ENCODE measurements around the gene ZNF555. TPM values are rescaled to one million over a fixed set of nuclear protein-coding genes. Genes with fewer than 3 reads are reported as not detected.
"Not testable (repeated sequence)": the region's sequence is repeated elsewhere in the genome, so short reads cannot be mapped to it uniquely, and the experiment has no call there.

ZNF555 gene
- total RNA-seq, 4 donors from 2014 or later, result 5.7 to 11.4 (median 6.6) TPM

DNA sequence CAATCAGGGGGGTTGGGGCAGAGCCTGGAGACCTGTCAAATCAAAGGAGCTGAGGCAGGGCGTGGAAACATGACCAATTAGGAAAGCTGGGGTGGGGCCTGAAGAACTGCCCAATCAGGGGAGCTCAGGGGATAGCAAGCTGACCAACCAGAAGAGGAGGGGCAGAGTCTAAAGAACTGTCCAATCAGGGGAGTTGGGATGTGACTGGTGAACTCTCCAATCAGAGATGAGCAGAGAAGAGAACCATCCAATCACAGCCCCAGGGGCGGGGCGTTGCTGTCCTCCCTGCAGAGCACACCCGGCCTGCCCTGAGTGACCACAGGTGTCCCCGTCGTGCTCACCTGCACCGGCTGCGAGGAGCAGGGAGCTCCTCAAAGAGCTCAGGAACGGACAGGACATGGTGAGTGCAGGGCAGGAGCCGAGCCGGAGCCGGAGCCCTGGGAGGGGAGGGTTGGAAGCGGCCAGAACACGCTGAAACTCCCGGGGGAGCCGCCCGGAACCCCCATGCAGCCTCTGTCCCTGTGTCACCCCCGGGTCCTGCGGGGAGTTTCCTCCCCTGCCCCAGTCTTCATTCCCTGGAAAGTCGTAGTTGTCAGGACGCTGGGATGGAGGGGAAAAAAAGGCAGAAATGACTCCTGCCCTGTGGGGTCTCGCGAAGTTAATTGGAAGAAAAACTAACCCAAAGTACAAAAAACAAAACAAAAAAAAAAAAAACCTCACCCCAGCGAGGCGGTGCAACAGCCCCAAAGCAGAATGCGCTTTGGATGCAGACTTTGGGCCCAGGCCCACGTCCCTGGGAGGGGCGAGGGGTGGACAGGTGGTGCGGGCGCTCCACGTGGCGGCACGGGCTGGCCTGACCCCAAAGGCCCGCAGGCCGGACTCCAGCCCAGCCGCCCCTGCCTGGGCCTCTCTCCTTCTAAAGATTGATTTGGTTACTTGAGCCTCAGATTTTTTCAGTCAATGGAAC is 26.0 kb downstream of the ZNF555 start, which contains the start of gene ZNF556:
Gene ZNF556, plus strand, starts transcription at position 311 of the 967 bp plus-strand sequence. Its CDS starts 87 bp downstream, at position 398.
- DNase-seq (ENCODE audit: low spot score in 2 of 2), result peak in 1 of 2 donors; percentile 9
- H3K27me3 ChIP-seq, result no peaks in the 10 kb centered on the region
- H3K27ac ChIP-seq, result no peak within 1 kb of the TSS
- WGBS, 2 donors, result 73 to 75% methylated on average over 36 of the region's 36 CpGs
- H3K9me3 ChIP-seq, result peaks cover 0 to 9% (median 0%) of the 10 kb centered on the region in 4 donors
- peaks cover 0 to 5% (median 0%) of the 10 kb centered on the region in 4 donors for H3K4me1 ChIP-seq
- no peaks in the 10 kb centered on the region for H3K36me3 ChIP-seq
- TF ChIP-seq CTCF (IDR thresholded peaks at IDR 0.05), result no peak
- no peak for TF ChIP-seq POLR2A (IDR thresholded peaks at IDR 0.05)
- no peak for TF ChIP-seq EP300 (IDR thresholded peaks at IDR 0.05)
- peak within 1 kb of the TSS in 1 of 4 donors; percentile 35 for H3K4me3 ChIP-seq

GRCh38 chr19:2869618-2870017 is 28.3 kb downstream of the ZNF555 start:
- Histone ChIP-seq H3K27ac (no peak overlapping the region), H3K27me3 (no peaks in the 10 kb centered on the region), H3K4me3 (no peak overlapping the region), H3K9me3 (no peaks in the 10 kb centered on the region), H3K36me3 (no peaks in the 10 kb centered on the region), H3K4me1 (peaks cover 0 to 5% (median 0%) of the 10 kb centered on the region in 4 donors)
- WGBS, 2 donors, result 80 to 83% methylated on average over 10 of the region's 10 CpGs
- TF ChIP-seq POLR2A (IDR thresholded peaks at IDR 0.05) (no peak), CTCF (IDR thresholded peaks at IDR 0.05) (no peak), EP300 (IDR thresholded peaks at IDR 0.05) (no peak)
- DNase-seq (ENCODE audit: low spot score in 2 of 2), result no peak

GRCh38 chr19:2872175-2872574 is 30.9 kb downstream of the ZNF555 start:
- not testable (repeated sequence) for DNase-seq (ENCODE audit: low spot score in 2 of 2); H3K27me3 ChIP-seq; H3K4me1 ChIP-seq; H3K27ac ChIP-seq; H3K4me3 ChIP-seq; H3K36me3 ChIP-seq
- peak in 3 of 5 experiments; percentile 6 to 35 (median 8) for TF ChIP-seq CTCF (IDR thresholded peaks at IDR 0.05)
- H3K9me3 ChIP-seq, result peaks cover 0 to 18% (median under 1%) of the 10 kb centered on the region in 4 donors
- WGBS, 2 donors, result 20% methylated on average over 11 of the region's 11 CpGs

DNA sequence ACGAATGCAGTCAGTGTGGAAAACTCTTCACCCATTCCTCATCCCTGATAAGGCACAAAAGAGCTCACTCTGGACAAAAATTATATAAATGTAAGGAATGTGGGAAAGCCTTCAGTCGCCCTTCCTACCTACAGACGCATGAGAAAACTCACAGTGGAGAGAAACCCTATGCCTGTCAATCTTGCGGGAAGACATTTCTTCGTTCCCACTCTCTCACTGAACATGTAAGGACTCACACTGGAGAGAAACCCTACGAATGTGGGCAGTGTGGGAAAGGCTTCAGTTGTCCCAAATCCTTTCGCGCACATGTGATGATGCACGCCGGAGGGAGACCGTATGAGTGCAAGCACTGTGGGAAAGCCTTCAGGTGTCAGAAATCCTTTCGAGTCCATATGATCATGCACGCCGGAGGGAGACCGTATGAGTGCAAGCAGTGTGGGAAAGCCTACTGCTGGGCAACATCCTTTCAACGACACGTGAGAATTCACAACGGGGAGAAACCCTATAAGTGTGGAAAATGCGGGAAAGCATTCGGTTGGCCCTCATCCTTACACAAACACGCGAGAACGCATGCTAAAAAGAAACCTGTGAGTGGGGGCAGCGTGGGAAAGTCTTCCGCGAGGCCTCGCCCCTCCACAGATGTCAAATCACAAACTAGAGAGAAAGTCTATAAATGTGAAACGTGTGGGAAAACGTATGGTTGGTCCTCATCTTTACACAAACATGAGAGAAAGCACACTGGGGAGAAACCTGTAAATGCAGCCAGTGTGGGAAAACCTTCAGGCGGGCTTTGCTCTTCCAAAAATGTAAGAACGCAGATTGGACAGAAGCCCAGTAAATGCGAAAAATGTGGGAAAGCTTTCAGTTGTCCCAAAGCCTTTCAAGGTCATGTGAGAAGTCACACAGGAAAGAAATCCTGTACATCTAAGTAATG is 36.4 kb downstream of the ZNF555 start:
- no peaks in the 10 kb centered on the region for H3K27me3 ChIP-seq
- DNase-seq (ENCODE audit: low spot score in 2 of 2), result no peak
- H3K4me3 ChIP-seq, result no peak overlapping the region
- H3K27ac ChIP-seq, result no peak overlapping the region
- peaks cover 0 to 5% (median 0%) of the 10 kb centered on the region in 3 donors for H3K36me3 ChIP-seq
- TF ChIP-seq CTCF (IDR thresholded peaks at IDR 0.05) (no peak), POLR2A (IDR thresholded peaks at IDR 0.05) (no peak), EP300 (IDR thresholded peaks at IDR 0.05) (no peak)
- 86 to 91% methylated on average over 32 of the region's 32 CpGs for WGBS, 2 donors
- peaks cover 0 to 42% (median 9%) of the 10 kb centered on the region in 4 donors for H3K9me3 ChIP-seq
- H3K4me1 ChIP-seq, result no peaks in the 10 kb centered on the region
